Adrenal gland (tissue), 5 donors: Measurements from ENCODE around the gene XRN1.

Experiments used
- POLR2A ChIP-seq, 2 donors: fragments of 450-650 bp; IDR thresholded peaks; one replicate each; pipeline ENCODE4 v1.6.1; 2017; ENCODE audit warnings: antibody characterized with exemption in 2 of 2, mild to moderate bottlenecking in 2 of 2, moderate library complexity in 1 of 2
- TF ChIP-seq, protein P1 (sequence below), 6 experiments: fragments of 450-650 bp in 4 of 6; fragments of 200-600 bp in 2 of 6; sonication (generic) in 1 of 6; IDR thresholded peaks; 1 replicate in 5 of 6; 2 replicates in 1 of 6; pipeline versions ENCODE4 v1.5.1 to v1.8.0; 2016 to 2021; ENCODE audit warnings: antibody characterized with exemption in 6 of 6, mild to moderate bottlenecking in 2 of 6, moderate library complexity in 1 of 6
- donor health status: DM: no; HTN: no; CAD: no.

DNA sequence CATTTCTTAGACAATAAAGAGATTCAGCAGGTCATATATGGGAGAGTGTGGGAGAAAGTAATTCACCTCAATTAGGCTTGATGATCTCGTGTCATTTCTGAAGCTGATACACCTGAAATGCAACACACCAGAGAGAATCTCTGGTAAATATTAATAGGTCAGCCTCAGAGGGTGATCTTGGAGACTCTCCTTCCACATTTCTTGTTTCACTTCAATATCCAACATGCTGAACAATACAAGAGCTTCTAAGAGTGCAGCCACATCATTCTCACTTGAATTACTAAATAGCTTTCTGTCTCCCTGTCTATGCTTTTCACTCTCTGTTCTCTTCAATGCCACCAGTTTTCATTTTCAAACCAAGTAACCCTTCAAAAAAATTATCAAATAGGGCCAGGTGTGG is 151.3 kb downstream of the XRN1 start:
- TF ChIP-seq, protein P1, sequence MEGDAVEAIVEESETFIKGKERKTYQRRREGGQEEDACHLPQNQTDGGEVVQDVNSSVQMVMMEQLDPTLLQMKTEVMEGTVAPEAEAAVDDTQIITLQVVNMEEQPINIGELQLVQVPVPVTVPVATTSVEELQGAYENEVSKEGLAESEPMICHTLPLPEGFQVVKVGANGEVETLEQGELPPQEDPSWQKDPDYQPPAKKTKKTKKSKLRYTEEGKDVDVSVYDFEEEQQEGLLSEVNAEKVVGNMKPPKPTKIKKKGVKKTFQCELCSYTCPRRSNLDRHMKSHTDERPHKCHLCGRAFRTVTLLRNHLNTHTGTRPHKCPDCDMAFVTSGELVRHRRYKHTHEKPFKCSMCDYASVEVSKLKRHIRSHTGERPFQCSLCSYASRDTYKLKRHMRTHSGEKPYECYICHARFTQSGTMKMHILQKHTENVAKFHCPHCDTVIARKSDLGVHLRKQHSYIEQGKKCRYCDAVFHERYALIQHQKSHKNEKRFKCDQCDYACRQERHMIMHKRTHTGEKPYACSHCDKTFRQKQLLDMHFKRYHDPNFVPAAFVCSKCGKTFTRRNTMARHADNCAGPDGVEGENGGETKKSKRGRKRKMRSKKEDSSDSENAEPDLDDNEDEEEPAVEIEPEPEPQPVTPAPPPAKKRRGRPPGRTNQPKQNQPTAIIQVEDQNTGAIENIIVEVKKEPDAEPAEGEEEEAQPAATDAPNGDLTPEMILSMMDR (IDR thresholded peaks at IDR 0.05) = no peak
- no peak for TF ChIP-seq POLR2A (IDR thresholded peaks at IDR 0.05)
